ENCODE measurements around the gene PIP5K1B. TPM values are rescaled to one million over a fixed set of nuclear protein-coding genes. Genes with fewer than 3 reads are reported as not detected.
"Not testable (repeated sequence)": the region's sequence is repeated elsewhere in the genome, so short reads cannot be mapped to it uniquely, and the experiment has no call there.

PIP5K1B gene
- total RNA-seq, 1 donor from 2014 or later: 1.3 TPM

- Mint-ChIP-seq H3K4me3 (ENCODE audit: unreplicated experiment) (no peak overlapping the region), H3K9me3 (ENCODE audit: unreplicated experiment) (no peaks in the 10 kb centered on the region), H3K36me3 (ENCODE audit: low read depth, unreplicated experiment) (peaks cover 8% of the 10 kb centered on the region), H3K27ac (ENCODE audit: unreplicated experiment) (no peak overlapping the region), H3K27me3 (ENCODE audit: low read depth, unreplicated experiment) (no peaks in the 10 kb centered on the region), H3K4me1 (ENCODE audit: low read depth, unreplicated experiment) (peaks cover 9% of the 10 kb centered on the region)
- no peaks in the 10 kb centered on the region for H3K27me3 ChIP-seq (ENCODE audit: insufficient read depth, low read length)
- TF ChIP-seq EZH2 (IDR thresholded peaks at IDR 0.05; ENCODE audit: insufficient read depth, low read length): no peak
- no peak for TF ChIP-seq CTCF (IDR thresholded peaks at IDR 0.05; ENCODE audit: insufficient read depth, low read depth, low read length)
- H2AFZ ChIP-seq (ENCODE audit: low read depth, low read length): no peak overlapping the region
- H4K20me1 ChIP-seq (ENCODE audit: insufficient read depth, low read length): peaks cover 27% of the 10 kb centered on the region
- DNase-seq (ENCODE audit: low read depth) (no peak), FAIRE-seq (no peak)
- peaks cover 6% of the 10 kb centered on the region for H3K79me2 ChIP-seq (ENCODE audit: insufficient read depth, low read length)
- H3K4me3 ChIP-seq (ENCODE audit: insufficient read depth, low read depth, low read length): no peak overlapping the region
- no peak overlapping the region for H3K27ac ChIP-seq (ENCODE audit: low read depth, low read length)
- peaks cover 16% of the 10 kb centered on the region for H3K36me3 ChIP-seq (ENCODE audit: insufficient read depth, low read length)
- H3K4me2 ChIP-seq (ENCODE audit: low read length): no peak overlapping the region
- peaks cover 5% of the 10 kb centered on the region for H3K4me1 ChIP-seq (ENCODE audit: insufficient read depth, low read length)
- H3K9ac ChIP-seq (ENCODE audit: low read length): no peak overlapping the region
- no peaks in the 10 kb centered on the region for H3K9me3 ChIP-seq (ENCODE audit: insufficient read depth, low read depth, low read length)
Observed at GRCh38 chr9:69047371-69047770, 342.3 kb downstream of the PIP5K1B start.

- Histone ChIP-seq H3K4me2 (ENCODE audit: low read length) (no peak overlapping the region), H3K27ac (ENCODE audit: low read depth, low read length) (no peak overlapping the region), H4K20me1 (ENCODE audit: insufficient read depth, low read length) (peaks cover 16% of the 10 kb centered on the region), H3K27me3 (ENCODE audit: insufficient read depth, low read length) (no peaks in the 10 kb centered on the region), H2AFZ (ENCODE audit: low read depth, low read length) (no peak overlapping the region), H3K9me3 (ENCODE audit: insufficient read depth, low read depth, low read length) (no peaks in the 10 kb centered on the region), H3K36me3 (ENCODE audit: insufficient read depth, low read length) (peaks cover 13% of the 10 kb centered on the region), H3K9ac (ENCODE audit: low read length) (no peak overlapping the region), H3K79me2 (ENCODE audit: insufficient read depth, low read length) (peaks cover 6% of the 10 kb centered on the region), H3K4me1 (ENCODE audit: insufficient read depth, low read length) (peaks cover 5% of the 10 kb centered on the region), H3K4me3 (ENCODE audit: insufficient read depth, low read depth, low read length) (no peak overlapping the region)
- peaks cover 9% of the 10 kb centered on the region for H3K4me1 Mint-ChIP-seq (ENCODE audit: low read depth, unreplicated experiment)
- no peak for FAIRE-seq
- H3K27me3 Mint-ChIP-seq (ENCODE audit: low read depth, unreplicated experiment): no peaks in the 10 kb centered on the region
- no peak overlapping the region for H3K4me3 Mint-ChIP-seq (ENCODE audit: unreplicated experiment)
- H3K36me3 Mint-ChIP-seq (ENCODE audit: low read depth, unreplicated experiment): peaks cover 8% of the 10 kb centered on the region
- no peak for TF ChIP-seq EZH2 (IDR thresholded peaks at IDR 0.05; ENCODE audit: insufficient read depth, low read length)
- no peak for TF ChIP-seq CTCF (IDR thresholded peaks at IDR 0.05; ENCODE audit: insufficient read depth, low read depth, low read length)
- H3K27ac Mint-ChIP-seq (ENCODE audit: unreplicated experiment): no peak overlapping the region
- no peaks in the 10 kb centered on the region for H3K9me3 Mint-ChIP-seq (ENCODE audit: unreplicated experiment)
- no peak for DNase-seq (ENCODE audit: low read depth)
Observed at GRCh38 chr9:69049094-69049493, 344.1 kb downstream of the PIP5K1B start.

GRCh38 chr9:69050936-69051335 lies 345.9 kb downstream of the PIP5K1B start:
- H3K79me2 ChIP-seq (ENCODE audit: insufficient read depth, low read length); H3K36me3 Mint-ChIP-seq (ENCODE audit: low read depth, unreplicated experiment); H3K9ac ChIP-seq (ENCODE audit: low read length); H3K27ac Mint-ChIP-seq (ENCODE audit: unreplicated experiment); H3K4me3 Mint-ChIP-seq (ENCODE audit: unreplicated experiment); H3K27ac ChIP-seq (ENCODE audit: low read depth, low read length); H3K27me3 Mint-ChIP-seq (ENCODE audit: low read depth, unreplicated experiment); H3K9me3 ChIP-seq (ENCODE audit: insufficient read depth, low read depth, low read length); H3K4me3 ChIP-seq (ENCODE audit: insufficient read depth, low read depth, low read length); DNase-seq (ENCODE audit: low read depth); H3K9me3 Mint-ChIP-seq (ENCODE audit: unreplicated experiment); H4K20me1 ChIP-seq (ENCODE audit: insufficient read depth, low read length); FAIRE-seq; H2AFZ ChIP-seq (ENCODE audit: low read depth, low read length); H3K4me1 ChIP-seq (ENCODE audit: insufficient read depth, low read length); H3K27me3 ChIP-seq (ENCODE audit: insufficient read depth, low read length); H3K4me2 ChIP-seq (ENCODE audit: low read length); H3K4me1 Mint-ChIP-seq (ENCODE audit: low read depth, unreplicated experiment): not testable (repeated sequence)
- peaks cover 13% of the 10 kb centered on the region for H3K36me3 ChIP-seq (ENCODE audit: insufficient read depth, low read length)

Data from astrocyte (in vitro differentiated cells and primary cell).